Measurements from ENCODE around the gene ATP2A2.

Gene ATP2A2

GRCh38 chr12:110366321-110367142, 85.5 kb downstream of the ATP2A2 start:
- H3K4me3 ChIP-seq (ENCODE audit: low read depth, low read length) = no peak overlapping the region
- no peak for TF ChIP-seq CTCF (IDR thresholded peaks at IDR 0.05; ENCODE audit: low read depth, low read length, missing control alignments)
- no peak for DNase-seq (ENCODE audit: low read depth)
- in situ Hi-C loops (cut with HindIII; ENCODE audit: low sequenced_read_pairs) = no loop called here

GRCh38 chr12:110367181-110367864, 86.3 kb downstream of the ATP2A2 start:
- H3K4me3 ChIP-seq (ENCODE audit: low read depth, low read length) = no peak overlapping the region
- no peak for DNase-seq (ENCODE audit: low read depth)
- TF ChIP-seq CTCF (IDR thresholded peaks at IDR 0.05; ENCODE audit: low read depth, low read length, missing control alignments) = no peak
- in situ Hi-C loops (cut with HindIII; ENCODE audit: low sequenced_read_pairs) = no loop called here

- H3K4me3 ChIP-seq (ENCODE audit: low read depth, low read length) = no peak overlapping the region
- in situ Hi-C loops (cut with HindIII; ENCODE audit: low sequenced_read_pairs) = no loop called here
- no peak for TF ChIP-seq CTCF (IDR thresholded peaks at IDR 0.05; ENCODE audit: low read depth, low read length, missing control alignments)
- no peak for DNase-seq (ENCODE audit: low read depth)
Measured at GRCh38 chr12:110369992-110370391, 88.9 kb downstream of the ATP2A2 start.

- no peak overlapping the region for H3K4me3 ChIP-seq (ENCODE audit: low read depth, low read length)
- no peak for DNase-seq (ENCODE audit: low read depth)
- in situ Hi-C loops (cut with HindIII; ENCODE audit: low sequenced_read_pairs) = no loop called here
- no peak for TF ChIP-seq CTCF (IDR thresholded peaks at IDR 0.05; ENCODE audit: low read depth, low read length, missing control alignments)
Measured at GRCh38 chr12:110370732-110371231, 89.7 kb downstream of the ATP2A2 start.

- no peak for TF ChIP-seq CTCF (IDR thresholded peaks at IDR 0.05; ENCODE audit: low read depth, low read length, missing control alignments)
- no peak overlapping the region for H3K4me3 ChIP-seq (ENCODE audit: low read depth, low read length)
- no peak for DNase-seq (ENCODE audit: low read depth)
- in situ Hi-C loops (cut with HindIII; ENCODE audit: low sequenced_read_pairs) = no loop called here
Measured at GRCh38 chr12:110371408-110372055, 90.5 kb downstream of the ATP2A2 start.

- H3K4me3 ChIP-seq (ENCODE audit: low read depth, low read length) = no peak overlapping the region
- no peak for DNase-seq (ENCODE audit: low read depth)
- in situ Hi-C loops (cut with HindIII; ENCODE audit: low sequenced_read_pairs) = no loop called here
- no peak for TF ChIP-seq CTCF (IDR thresholded peaks at IDR 0.05; ENCODE audit: low read depth, low read length, missing control alignments)
Measured at GRCh38 chr12:110372056-110372425, 91.0 kb downstream of the ATP2A2 start.

Data from astrocyte of the cerebellum (primary cell).